Panc1 (cell line): ENCODE measurements around the gene RPL37A. TPM values are rescaled to one million over a fixed set of nuclear protein-coding genes. Genes with fewer than 3 reads are reported as not detected.

Experiments
- ATAC-seq: fragments of 200-7000 bp; cut with Tn5 transposase; 2 replicates; pipeline ENCODE4 v1.9.1; 2020; ENCODE audit warnings: mild to moderate bottlenecking, moderate library complexity
- BruUV-seq: library from RNA; stranded (reverse); fragments of 400-500 nt; replicated peaks from 2 replicates; lab custom pipeline; 2021; lab: Mats Ljungman, UMichigan
- CTCF ChIA-PET: fragments of 300-600 bp; sonication (Branson Sonifier 250); formaldehyde crosslinking; loops from one replicate; lab custom pipeline; 2022; ENCODE audit warnings: antibody characterized with exemption; lab: Charles Lee
- POLR2A ChIA-PET: fragments of 300-600 bp; sonication (Branson Sonifier 250); formaldehyde crosslinking; loops from one replicate; lab custom pipeline; 2022; ENCODE audit warnings: antibody characterized with exemption; lab: Charles Lee
- DNase-seq: peaks from one replicate; pipeline ENCODE4 v3.0.0-alpha.2; 2010; ENCODE audit warnings: low read depth, low spot score
- H3K27ac ChIP-seq: 2 replicates; pipeline ENCODE4 v1.5.1; 2011; ENCODE audit warnings: mild to moderate bottlenecking, low read length, inconsistent platforms
- H3K27me3 ChIP-seq: fragments of 200-500 bp; sonication (Bioruptor generic); 2 replicates; pipeline ENCODE4 v1.6.0; 2014; ENCODE audit warnings: low read length, inconsistent platforms; ENCODE audit not compliant: control insufficient read depth, insufficient read depth
- H3K36me3 ChIP-seq: fragments of 200-500 bp; sonication (Bioruptor generic); 2 replicates; pipeline ENCODE4 v1.5.1; 2014; ENCODE audit warnings: inconsistent platforms, mild to moderate bottlenecking, low read length, moderate library complexity; ENCODE audit not compliant: control insufficient read depth, insufficient read depth
- H3K4me1 ChIP-seq: 2 replicates; pipeline ENCODE4 v1.5.1; 2011; ENCODE audit warnings: inconsistent platforms, mild to moderate bottlenecking, low read length, moderate library complexity; ENCODE audit not compliant: control insufficient read depth, insufficient read depth
- H3K4me3 ChIP-seq, 2 experiments: 2 replicates each; pipeline ENCODE4 v1.5.1; 2011 to 2012; ENCODE audit warnings: low read depth in 2 of 2, low read length in 2 of 2, mild to moderate bottlenecking in 2 of 2, inconsistent platforms in 1 of 2, moderate library complexity in 1 of 2
- H3K9me3 ChIP-seq: fragments of 200-500 bp; sonication (Bioruptor generic); 2 replicates; pipeline ENCODE4 v1.5.1; 2014; ENCODE audit warnings: low read depth, mild to moderate bottlenecking, inconsistent platforms, low read length, moderate library complexity; ENCODE audit not compliant: control insufficient read depth, insufficient read depth
- CTCF ChIP-seq: fragments of 450-650 bp; IDR thresholded peaks from 2 replicates; pipeline ENCODE4 v1.5.1; 2017; ENCODE audit warnings: mild to moderate bottlenecking
- POLR2AphosphoS5 ChIP-seq: IDR thresholded peaks from 2 replicates; pipeline ENCODE4 v1.6.1; 2012; ENCODE audit warnings: mild to moderate bottlenecking, low read depth, low read length, moderate library complexity
- REST ChIP-seq, 2 experiments: IDR thresholded peaks; 2 replicates each; pipeline ENCODE4 v1.6.1; 2011 to 2012; ENCODE audit warnings: low read depth in 2 of 2, control low read depth in 1 of 2, low read length in 1 of 2, mild to moderate bottlenecking in 1 of 2, moderate library complexity in 1 of 2; ENCODE audit not compliant: insufficient read depth in 1 of 2
- SIN3A ChIP-seq: IDR thresholded peaks from 2 replicates; pipeline ENCODE4 v1.6.1; 2012; ENCODE audit warnings: low read depth, mild to moderate bottlenecking, low read length, moderate library complexity, borderline replicate concordance; ENCODE audit not compliant: insufficient read depth
- TCF7L2 ChIP-seq: IDR thresholded peaks from 2 replicates; pipeline ENCODE4 v1.6.1; 2011; ENCODE audit warnings: mild to moderate bottlenecking, low read depth, low read length, inconsistent platforms
- in situ Hi-C: cut with HindIII; loops from 2 replicates; pipeline ENCODE4 v1.10.0; 2016; ENCODE audit warnings: low sequenced_read_pairs, low pct_unique_long_range_greater_than_20kb
- intact Hi-C: fragments of 100-400 bp; cut with micrococcal nuclease; formaldehyde crosslinking; loops from one replicate; pipeline ENCODE4 v1.10.0; 2022; ENCODE audit not compliant: unreplicated experiment
- total RNA-seq: library from RNA; stranded (reverse); gene quantifications from one replicate; pipeline ENCODE4 v1.2.1, GENCODE V29; 2021; ENCODE audit not compliant: unreplicated experiment

Gene RPL37A
- total RNA-seq, 1 experiment from 2014 or later, result 1,826 TPM

- TF ChIP-seq TCF7L2 (no peak), REST (IDR thresholded peaks at IDR 0.05; ENCODE audit: insufficient read depth in 1 of 2, low read depth in 2 of 2, low read length in 1 of 2) (no peak), CTCF (peak; percentile 79), POLR2AphosphoS5 (no peak), SIN3A (no peak)
- Histone ChIP-seq H3K27ac (no peak overlapping the region), H3K27me3 (no peaks in the 10 kb centered on the region), H3K4me3 (no peak overlapping the region), H3K4me1 (no peaks in the 10 kb centered on the region), H3K9me3 (no peaks in the 10 kb centered on the region), H3K36me3 (no peaks in the 10 kb centered on the region)
- intact Hi-C loops, result loop anchor here (1.0 kb wide), 1 partner anchor 147 kb away; no protein-coding TSS in a partner anchor
- BruUV-seq, result no TSS peak
- POLR2A ChIA-PET, result no interaction called here
- DNase-seq (no peak), ATAC-seq (peak; percentile 87)
- in situ Hi-C loops, result no loop called here
- CTCF ChIA-PET, result interaction anchor here (1.0 kb wide), 1 partner anchor 147 kb away, joined by 6 read pairs; no protein-coding TSS in a partner anchor
Measured at GRCh38 chr2:216519154-216519762, 20.6 kb downstream of the RPL37A start.

- no peaks in the 10 kb centered on the region for H3K4me1 ChIP-seq
- BruUV-seq, result no TSS peak
- H3K9me3 ChIP-seq, result no peaks in the 10 kb centered on the region
- no peaks in the 10 kb centered on the region for H3K27me3 ChIP-seq
- ChIA-PET POLR2A (no interaction called here), CTCF (no interaction called here)
- DNase-seq (no peak), ATAC-seq (no peak)
- intact Hi-C loops (no loop called here), in situ Hi-C loops (no loop called here)
- H3K4me3 ChIP-seq, result no peak overlapping the region
- no peak overlapping the region for H3K27ac ChIP-seq
- TF ChIP-seq REST (IDR thresholded peaks at IDR 0.05; ENCODE audit: insufficient read depth in 1 of 2, low read depth in 2 of 2, low read length in 1 of 2) (no peak), POLR2AphosphoS5 (no peak), SIN3A (no peak), TCF7L2 (no peak), CTCF (no peak)
- H3K36me3 ChIP-seq, result no peaks in the 10 kb centered on the region
Measured at GRCh38 chr2:216520112-216520511, 21.5 kb downstream of the RPL37A start.
